Mesendoderm (in vitro differentiated cells): ENCODE results near the gene PCNP.

Experiments used
- DNase-seq: peaks from one replicate; pipeline ENCODE4 v3.0.0; 2013
- H2AK5ac ChIP-seq: 2 replicates; pipeline ENCODE4 v1.6.1; 2013; ENCODE audit warnings: low read length, inconsistent platforms
- H2BK120ac ChIP-seq: 2 replicates; pipeline ENCODE4 v1.6.1; 2013; ENCODE audit warnings: low read depth, mild to moderate bottlenecking, low read length, moderate library complexity, mixed read lengths
- H2BK15ac ChIP-seq: replicated peaks from 2 replicates; pipeline ENCODE4 v1.6.1; 2013; ENCODE audit warnings: low read depth, mild to moderate bottlenecking, moderate library complexity
- H2BK5ac ChIP-seq: 2 replicates; pipeline ENCODE4 v1.6.1; 2013; ENCODE audit warnings: low read length, inconsistent platforms
- H3K18ac ChIP-seq: 2 replicates; pipeline ENCODE4 v1.6.1; 2013; ENCODE audit warnings: mild to moderate bottlenecking, low read length, mixed read lengths
- H3K23ac ChIP-seq: one replicate; pipeline ENCODE4 v1.6.1; 2013; ENCODE audit warnings: low read length
- H3K27ac ChIP-seq: 2 replicates; pipeline ENCODE4 v1.5.1; 2013; ENCODE audit warnings: low read depth, mild to moderate bottlenecking, inconsistent platforms, low read length, moderate library complexity
- H3K27me3 ChIP-seq: 2 replicates; pipeline ENCODE4 v1.6.1; 2013; ENCODE audit warnings: low read length, control low read depth, mild to moderate bottlenecking, inconsistent platforms; ENCODE audit not compliant: insufficient read depth, poor library complexity
- H3K36me3 ChIP-seq: 2 replicates; pipeline ENCODE4 v1.6.1; 2013; ENCODE audit warnings: low read length, inconsistent platforms; ENCODE audit not compliant: control insufficient read depth, insufficient read depth
- H3K4ac ChIP-seq: one replicate; pipeline ENCODE4 v1.6.1; 2013; ENCODE audit warnings: low read depth, mild to moderate bottlenecking, low read length, moderate library complexity
- H3K4me1 ChIP-seq: 2 replicates; pipeline ENCODE4 v1.6.1; 2013; ENCODE audit warnings: low read depth, low read length, inconsistent platforms; ENCODE audit not compliant: control insufficient read depth
- H3K4me2 ChIP-seq: 2 replicates; pipeline ENCODE4 v1.6.1; 2013; ENCODE audit warnings: low read length
- H3K4me3 ChIP-seq: 2 replicates; pipeline ENCODE4 v1.5.1; 2013; ENCODE audit warnings: mild to moderate bottlenecking, low read length
- H3K56ac ChIP-seq: one replicate; pipeline ENCODE4 v1.6.1; 2013; ENCODE audit warnings: low read length
- H3K79me1 ChIP-seq: 2 replicates; pipeline ENCODE4 v1.6.1; 2013; ENCODE audit warnings: low read length, inconsistent platforms
- H3K79me2 ChIP-seq: 2 replicates; pipeline ENCODE4 v1.6.1; 2013; ENCODE audit warnings: mild to moderate bottlenecking, low read length; ENCODE audit not compliant: control insufficient read depth, insufficient read depth
- H3K9ac ChIP-seq: 2 replicates; pipeline ENCODE4 v1.6.1; 2013; ENCODE audit warnings: low read length, inconsistent platforms
- H4K5ac ChIP-seq: one replicate; pipeline ENCODE4 v1.6.1; 2013; ENCODE audit warnings: low read length
- H4K8ac ChIP-seq: one replicate; pipeline ENCODE4 v1.6.1; 2013; ENCODE audit warnings: low read depth, mild to moderate bottlenecking, control low read depth, low read length, moderate library complexity
- WGBS: extraction: QIAGEN DNeasy Blood & Tissue Kit; methylation state at CpG from one replicate; pipeline ENCODE4 v1.1.7; 2013; ENCODE audit warnings: low lambda C conversion rate, missing lambda C conversion rate; ENCODE audit not compliant: insufficient coverage; ENCODE audit errors: extremely low coverage; 5-methylcytosine and 5-hydroxymethylcytosine counted together

Gene PCNP

DNA sequence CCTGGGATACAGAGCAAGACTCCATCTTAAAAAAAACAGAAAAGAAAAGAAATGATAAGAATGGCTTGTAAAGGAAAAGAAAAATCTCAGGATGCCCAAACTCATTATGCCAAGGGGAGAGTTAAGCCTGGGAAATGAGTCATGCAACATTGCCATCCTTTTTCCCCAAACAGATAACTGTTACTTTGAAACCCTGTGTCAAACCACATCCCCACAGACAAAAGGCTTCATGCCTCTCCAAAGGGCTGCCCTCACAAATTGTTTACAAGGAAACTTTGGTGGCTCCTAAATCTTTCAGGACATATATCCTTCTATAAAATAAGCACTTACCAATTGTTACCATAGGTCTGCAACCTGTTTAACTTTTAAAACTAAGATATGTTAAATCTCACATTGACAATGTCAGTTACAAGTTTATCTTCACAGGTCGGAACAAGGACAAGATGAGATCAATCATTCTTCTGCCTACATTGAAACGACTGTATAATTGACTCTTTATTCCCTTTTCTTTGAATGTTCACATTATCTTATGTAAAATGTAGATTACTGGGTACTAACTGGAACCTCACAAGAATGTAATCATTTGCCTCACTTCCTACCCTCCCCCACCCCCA is 42.4 kb upstream of the PCNP start:
- Histone ChIP-seq H2BK120ac (no peak overlapping the region), H3K9ac (no peak overlapping the region), H3K4me1 (peaks cover 6% of the 10 kb centered on the region), H3K56ac (peak overlapping the region; percentile 50), H3K27ac (peak overlapping the region; percentile 58), H3K4me3 (no peak overlapping the region), H2BK15ac (no peak overlapping the region), H3K79me1 (no peaks in the 10 kb centered on the region), H2BK5ac (peak overlapping the region; percentile 48), H3K4ac (no peak overlapping the region), H3K27me3 (no peaks in the 10 kb centered on the region), H3K79me2 (no peaks in the 10 kb centered on the region), H4K8ac (no peak overlapping the region), H3K23ac (no peak overlapping the region), H4K5ac (no peak overlapping the region), H3K36me3 (no peaks in the 10 kb centered on the region), H3K18ac (peak overlapping the region; percentile 75), H3K4me2 (no peak overlapping the region), H2AK5ac (no peak overlapping the region)
- WGBS, result no CpG with 5 or more reads among the region's 2 CpGs
- DNase-seq, result peak; percentile 29

DNA sequence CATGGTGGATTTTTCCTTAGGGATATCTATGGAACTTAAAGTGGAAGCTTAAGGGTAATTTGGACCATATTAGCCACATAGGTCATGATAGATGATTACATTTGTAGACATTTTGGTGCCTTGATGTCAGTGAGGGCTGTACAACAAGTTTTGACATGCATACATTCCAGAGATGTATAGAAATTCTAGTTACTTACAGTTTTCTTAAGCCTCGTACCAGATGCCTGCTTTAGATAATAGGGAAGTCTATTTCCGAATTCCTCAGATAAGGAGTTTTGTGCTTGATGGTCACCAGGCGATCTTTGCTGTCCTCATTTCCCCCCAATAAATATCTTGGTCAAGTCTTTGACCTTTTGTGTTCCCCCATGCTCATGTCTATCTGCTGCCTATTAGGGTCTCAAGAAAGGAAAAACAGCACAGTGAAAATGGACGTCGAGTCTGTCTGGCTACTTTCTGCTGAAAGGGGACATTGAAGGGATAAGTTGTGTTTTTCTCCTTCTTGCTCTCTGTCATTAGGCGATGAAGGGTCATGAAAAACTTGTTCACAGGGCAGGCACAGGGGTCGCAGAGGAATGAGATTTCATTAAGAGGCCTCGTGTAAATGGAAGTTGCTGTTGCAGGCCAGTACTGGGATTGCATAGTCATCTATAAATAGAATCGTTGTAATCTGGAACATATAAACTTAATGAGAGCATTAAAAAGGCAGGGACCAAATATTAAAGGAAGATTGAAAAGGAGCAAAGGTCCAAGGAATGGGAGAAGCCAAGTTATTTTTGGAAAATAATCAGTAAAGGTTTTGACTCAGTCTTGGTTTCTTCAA is 41.0 kb upstream of the PCNP start:
- Histone ChIP-seq H2BK5ac (peak overlapping the region; percentile 82), H3K4me2 (no peak overlapping the region), H3K79me2 (no peaks in the 10 kb centered on the region), H3K27me3 (no peaks in the 10 kb centered on the region), H2BK120ac (peak overlapping the region; percentile 29), H3K79me1 (no peaks in the 10 kb centered on the region), H2AK5ac (no peak overlapping the region), H3K4me3 (no peak overlapping the region), H3K4me1 (peaks cover 6% of the 10 kb centered on the region), H3K56ac (peak overlapping the region; percentile 18), H4K5ac (no peak overlapping the region), H3K27ac (peak overlapping the region; percentile 78), H4K8ac (no peak overlapping the region), H3K9ac (no peak overlapping the region), H2BK15ac (peak overlapping the region; percentile 41), H3K36me3 (no peaks in the 10 kb centered on the region), H3K18ac (no peak overlapping the region), H3K23ac (no peak overlapping the region), H3K4ac (no peak overlapping the region)
- DNase-seq, result no peak
- WGBS, result no CpG with 5 or more reads among the region's 9 CpGs

DNA sequence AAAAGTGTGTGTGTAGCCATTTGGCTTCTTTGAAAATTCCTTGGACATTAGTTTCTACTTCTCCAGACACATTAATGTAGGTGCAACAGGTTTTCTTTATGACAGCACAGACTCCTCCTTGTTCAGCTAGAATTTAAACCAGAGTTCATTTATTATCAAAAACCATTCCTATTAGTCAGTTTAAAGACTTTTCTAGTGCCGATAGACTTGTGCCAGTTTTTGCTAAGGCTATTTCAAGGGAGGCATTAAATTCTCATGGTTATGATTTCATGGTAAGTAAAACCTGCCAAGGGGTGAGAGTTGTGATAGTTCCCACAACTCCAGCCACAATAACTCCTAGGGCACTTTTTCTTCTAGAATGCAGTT is 40.4 kb upstream of the PCNP start:
- H4K8ac ChIP-seq, result no peak overlapping the region
- H3K27me3 ChIP-seq, result no peaks in the 10 kb centered on the region
- H3K27ac ChIP-seq, result no peak overlapping the region
- H2AK5ac ChIP-seq, result no peak overlapping the region
- no peak overlapping the region for H3K4me2 ChIP-seq
- no peaks in the 10 kb centered on the region for H3K79me2 ChIP-seq
- peak overlapping the region; percentile 39 for H3K56ac ChIP-seq
- no peak for DNase-seq
- H2BK120ac ChIP-seq, result no peak overlapping the region
- WGBS, result no CpG with 5 or more reads among the region's 1 CpG
- H3K4ac ChIP-seq, result no peak overlapping the region
- H2BK5ac ChIP-seq, result no peak overlapping the region
- H3K23ac ChIP-seq, result no peak overlapping the region
- no peak overlapping the region for H4K5ac ChIP-seq
- peak overlapping the region; percentile 57 for H2BK15ac ChIP-seq
- peaks cover 6% of the 10 kb centered on the region for H3K4me1 ChIP-seq
- no peaks in the 10 kb centered on the region for H3K79me1 ChIP-seq
- H3K4me3 ChIP-seq, result no peak overlapping the region
- no peaks in the 10 kb centered on the region for H3K36me3 ChIP-seq
- no peak overlapping the region for H3K9ac ChIP-seq
- no peak overlapping the region for H3K18ac ChIP-seq

DNA sequence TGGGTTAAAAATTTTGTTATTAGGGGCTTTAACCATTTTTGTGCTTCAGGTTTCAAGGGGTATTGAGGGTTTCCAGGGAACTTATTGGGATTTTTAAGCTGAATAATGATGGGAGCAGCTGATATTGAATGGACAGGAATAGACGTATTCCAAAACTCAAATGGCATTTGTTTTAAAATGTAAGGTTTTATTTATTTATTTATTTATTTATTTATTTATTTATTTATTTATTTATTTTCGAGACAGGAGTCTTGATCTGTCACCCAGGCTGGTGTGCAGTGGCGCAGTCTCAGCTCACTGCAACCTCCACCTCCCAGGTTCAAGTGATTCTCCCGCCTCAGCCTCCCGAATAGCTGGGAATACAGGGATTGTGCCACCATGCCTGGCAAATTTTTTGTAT is 38.8 kb upstream of the PCNP start:
- Histone ChIP-seq H3K36me3 (no peaks in the 10 kb centered on the region), H2BK120ac (no peak overlapping the region), H3K23ac (no peak overlapping the region), H4K5ac (no peak overlapping the region), H3K79me2 (no peaks in the 10 kb centered on the region), H3K27me3 (no peaks in the 10 kb centered on the region), H3K56ac (no peak overlapping the region), H3K79me1 (no peaks in the 10 kb centered on the region), H3K4me1 (peaks cover 6% of the 10 kb centered on the region), H2BK15ac (no peak overlapping the region), H3K4ac (no peak overlapping the region), H3K4me2 (no peak overlapping the region), H3K27ac (no peak overlapping the region), H3K18ac (no peak overlapping the region), H2AK5ac (no peak overlapping the region), H3K4me3 (no peak overlapping the region), H3K9ac (no peak overlapping the region), H4K8ac (no peak overlapping the region), H2BK5ac (no peak overlapping the region)
- no peak for DNase-seq
- WGBS, result no CpG with 5 or more reads among the region's 5 CpGs

DNA sequence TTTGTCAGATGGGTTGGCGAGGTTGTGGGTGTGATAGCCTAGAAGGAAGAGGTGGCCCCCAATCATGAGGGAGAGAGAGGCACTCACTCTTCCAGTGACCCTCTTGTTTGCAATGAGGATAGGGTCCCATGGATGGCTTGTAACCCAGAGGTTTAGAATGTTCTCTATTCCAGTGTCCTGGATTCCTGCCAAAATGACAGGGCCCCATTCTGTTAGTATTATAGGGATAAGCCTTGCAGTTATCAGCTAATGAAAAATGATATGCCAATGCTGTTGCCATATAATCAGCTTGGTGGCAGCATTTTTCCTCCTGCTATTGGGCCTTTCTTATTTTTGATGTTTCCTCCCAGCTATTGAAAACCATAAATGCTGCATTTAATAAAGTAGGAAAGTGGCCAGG is 37.7 kb upstream of the PCNP start:
- Histone ChIP-seq H3K56ac (no peak overlapping the region), H3K4ac (no peak overlapping the region), H3K4me1 (peaks cover 6% of the 10 kb centered on the region), H3K79me2 (no peaks in the 10 kb centered on the region), H2BK15ac (no peak overlapping the region), H3K9ac (no peak overlapping the region), H3K4me2 (no peak overlapping the region), H2BK5ac (no peak overlapping the region), H3K79me1 (no peaks in the 10 kb centered on the region), H3K4me3 (no peak overlapping the region), H3K27me3 (no peaks in the 10 kb centered on the region), H2BK120ac (no peak overlapping the region), H3K36me3 (no peaks in the 10 kb centered on the region), H4K8ac (no peak overlapping the region), H4K5ac (no peak overlapping the region), H3K23ac (no peak overlapping the region), H3K27ac (no peak overlapping the region), H2AK5ac (no peak overlapping the region), H3K18ac (no peak overlapping the region)
- DNase-seq, result no peak
- WGBS, result no CpG with 5 or more reads among the region's 1 CpG
